ENCODE data around the gene MTCH2.

DNA sequence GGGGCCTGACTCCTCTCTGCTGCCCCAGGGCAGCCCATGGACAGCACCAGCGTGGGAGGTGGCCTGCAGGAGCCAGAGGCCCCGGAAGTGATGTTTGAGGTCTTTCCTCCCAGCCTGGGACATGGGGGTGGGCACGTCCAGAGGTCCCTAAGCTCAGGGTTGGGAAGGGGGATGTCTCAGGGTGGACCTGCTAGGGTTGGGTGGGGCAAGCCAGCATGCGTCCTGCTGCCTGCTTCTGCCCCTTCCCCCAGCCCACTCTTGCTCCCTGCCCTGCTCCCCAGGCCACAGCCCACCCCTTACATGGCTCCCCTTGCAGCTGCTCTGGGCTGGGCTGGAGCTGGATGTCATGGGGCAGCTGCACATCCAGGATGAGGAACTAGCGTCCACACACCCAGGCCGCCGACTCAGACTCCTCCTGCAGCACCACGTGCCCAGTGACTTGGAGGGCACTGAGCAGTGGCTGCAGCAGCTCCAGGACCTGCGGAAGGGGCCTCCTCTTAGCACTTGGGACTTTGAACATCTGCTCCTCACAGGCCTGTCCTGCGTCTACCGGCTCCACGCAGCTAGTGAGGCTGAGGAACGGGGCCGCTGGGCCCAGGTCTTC, 54.5 kb downstream of the MTCH2 start:
- TF ChIP-seq, protein P1, sequence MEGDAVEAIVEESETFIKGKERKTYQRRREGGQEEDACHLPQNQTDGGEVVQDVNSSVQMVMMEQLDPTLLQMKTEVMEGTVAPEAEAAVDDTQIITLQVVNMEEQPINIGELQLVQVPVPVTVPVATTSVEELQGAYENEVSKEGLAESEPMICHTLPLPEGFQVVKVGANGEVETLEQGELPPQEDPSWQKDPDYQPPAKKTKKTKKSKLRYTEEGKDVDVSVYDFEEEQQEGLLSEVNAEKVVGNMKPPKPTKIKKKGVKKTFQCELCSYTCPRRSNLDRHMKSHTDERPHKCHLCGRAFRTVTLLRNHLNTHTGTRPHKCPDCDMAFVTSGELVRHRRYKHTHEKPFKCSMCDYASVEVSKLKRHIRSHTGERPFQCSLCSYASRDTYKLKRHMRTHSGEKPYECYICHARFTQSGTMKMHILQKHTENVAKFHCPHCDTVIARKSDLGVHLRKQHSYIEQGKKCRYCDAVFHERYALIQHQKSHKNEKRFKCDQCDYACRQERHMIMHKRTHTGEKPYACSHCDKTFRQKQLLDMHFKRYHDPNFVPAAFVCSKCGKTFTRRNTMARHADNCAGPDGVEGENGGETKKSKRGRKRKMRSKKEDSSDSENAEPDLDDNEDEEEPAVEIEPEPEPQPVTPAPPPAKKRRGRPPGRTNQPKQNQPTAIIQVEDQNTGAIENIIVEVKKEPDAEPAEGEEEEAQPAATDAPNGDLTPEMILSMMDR (IDR thresholded peaks at IDR 0.05): no peak
- TF ChIP-seq POLR2A (IDR thresholded peaks at IDR 0.05): no peak
- TF ChIP-seq POLR2AphosphoS5 (IDR thresholded peaks at IDR 0.05; ENCODE audit: insufficient read depth in 1 of 2, low read depth in 1 of 2): no peak
